Brain microvascular endothelial cell (primary cell): Measurements from ENCODE around the gene TRIM67.

Source experiments
- DNase-seq: peaks from one replicate; pipeline ENCODE4 v3.0.0-alpha.2; 2020
- H3K27ac ChIP-seq: fragments of 250-450 bp; sonication (Bioruptor Pico); 2 replicates; pipeline ENCODE4 v1.5.1; 2020; ENCODE audit warnings: mild to moderate bottlenecking, moderate library complexity
- H3K27me3 ChIP-seq: fragments of 250-450 bp; sonication (Bioruptor Pico); replicated peaks from 2 replicates; pipeline ENCODE4 v1.5.1; 2020; ENCODE audit warnings: mild to moderate bottlenecking
- H3K36me3 ChIP-seq: fragments of 250-450 bp; sonication (Bioruptor Pico); replicated peaks from 2 replicates; pipeline ENCODE4 v1.5.1; 2020; ENCODE audit warnings: mild to moderate bottlenecking
- H3K4me3 ChIP-seq: 2 replicates; pipeline ENCODE4 v1.5.1; 2011; ENCODE audit warnings: low read depth, mild to moderate bottlenecking, control low read depth, low read length, moderate library complexity
- in situ Hi-C: cut with HindIII; loops from 2 replicates; pipeline ENCODE4 v1.10.0; 2017; ENCODE audit warnings: low sequenced_read_pairs, low pct_ligation_motif_present
- TF ChIP-seq, protein P1 (sequence below): IDR thresholded peaks from 2 replicates; pipeline ENCODE4 v1.5.1; 2011; ENCODE audit warnings: low read depth, mild to moderate bottlenecking, moderate library complexity, low read length, control low read depth, inconsistent platforms; ENCODE audit errors: missing control alignments

The TRIM67 gene

GRCh38 chr1:231260351-231260750 lies 98.5 kb downstream of the TRIM67 start:
- TF ChIP-seq, protein P1, sequence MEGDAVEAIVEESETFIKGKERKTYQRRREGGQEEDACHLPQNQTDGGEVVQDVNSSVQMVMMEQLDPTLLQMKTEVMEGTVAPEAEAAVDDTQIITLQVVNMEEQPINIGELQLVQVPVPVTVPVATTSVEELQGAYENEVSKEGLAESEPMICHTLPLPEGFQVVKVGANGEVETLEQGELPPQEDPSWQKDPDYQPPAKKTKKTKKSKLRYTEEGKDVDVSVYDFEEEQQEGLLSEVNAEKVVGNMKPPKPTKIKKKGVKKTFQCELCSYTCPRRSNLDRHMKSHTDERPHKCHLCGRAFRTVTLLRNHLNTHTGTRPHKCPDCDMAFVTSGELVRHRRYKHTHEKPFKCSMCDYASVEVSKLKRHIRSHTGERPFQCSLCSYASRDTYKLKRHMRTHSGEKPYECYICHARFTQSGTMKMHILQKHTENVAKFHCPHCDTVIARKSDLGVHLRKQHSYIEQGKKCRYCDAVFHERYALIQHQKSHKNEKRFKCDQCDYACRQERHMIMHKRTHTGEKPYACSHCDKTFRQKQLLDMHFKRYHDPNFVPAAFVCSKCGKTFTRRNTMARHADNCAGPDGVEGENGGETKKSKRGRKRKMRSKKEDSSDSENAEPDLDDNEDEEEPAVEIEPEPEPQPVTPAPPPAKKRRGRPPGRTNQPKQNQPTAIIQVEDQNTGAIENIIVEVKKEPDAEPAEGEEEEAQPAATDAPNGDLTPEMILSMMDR: no peak
- Histone ChIP-seq H3K4me3 (no peak overlapping the region), H3K27me3 (no peaks in the 10 kb centered on the region), H3K36me3 (peaks cover 62% of the 10 kb centered on the region), H3K27ac (no peak overlapping the region)
- in situ Hi-C loops: no loop called here
- DNase-seq: no peak

- TF ChIP-seq, protein P1: no peak
- H3K36me3 ChIP-seq: peaks cover 56% of the 10 kb centered on the region
Observed at GRCh38 chr1:231264642-231265041, 102.8 kb downstream of the TRIM67 start.

GRCh38 chr1:231265379-231265778 lies 103.5 kb downstream of the TRIM67 start:
- in situ Hi-C loops: no loop called here
- Histone ChIP-seq H3K27me3 (no peaks in the 10 kb centered on the region), H3K36me3 (peaks cover 49% of the 10 kb centered on the region), H3K27ac (no peak overlapping the region), H3K4me3 (no peak overlapping the region)
- TF ChIP-seq, protein P1: no peak
- no peak for DNase-seq

More at GRCh38 chr1:231264642-231265041, 102.8 kb downstream of the TRIM67 start:
- in situ Hi-C loops: no loop called here
- no peak for DNase-seq
- Histone ChIP-seq H3K4me3 (no peak overlapping the region), H3K27me3 (no peaks in the 10 kb centered on the region), H3K27ac (no peak overlapping the region)

DNA sequence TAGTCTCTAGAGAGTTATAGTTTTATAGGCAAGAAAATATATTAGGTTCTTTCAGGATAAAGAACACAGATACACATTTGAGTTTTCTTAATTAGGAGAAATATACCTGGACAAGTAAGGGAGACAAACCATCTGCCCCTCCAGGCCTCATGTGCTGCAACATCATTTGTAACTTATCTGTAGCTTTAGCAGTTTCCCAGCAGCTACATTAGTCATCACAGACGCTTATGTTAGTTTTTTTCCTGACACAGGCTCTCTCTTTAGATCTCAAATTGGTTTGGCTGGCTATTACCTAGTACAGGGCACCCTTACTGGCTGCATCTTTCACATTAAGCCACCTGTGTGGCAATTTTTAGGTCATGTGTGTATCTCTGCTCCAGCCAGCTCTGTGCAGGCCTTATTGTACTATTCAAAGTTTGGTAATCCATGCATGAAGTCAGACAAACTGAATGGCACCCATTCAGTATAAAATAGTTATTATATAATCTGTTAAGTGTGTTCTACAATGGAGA lies 105.0 kb downstream of the TRIM67 start:
- no peak for DNase-seq

More for the DNA sequence above, 105.0 kb downstream of the TRIM67 start:
- Histone ChIP-seq H3K27ac (no peak overlapping the region), H3K4me3 (no peak overlapping the region), H3K27me3 (no peaks in the 10 kb centered on the region), H3K36me3 (peaks cover 46% of the 10 kb centered on the region)
- in situ Hi-C loops: no loop called here
- TF ChIP-seq, protein P1: no peak
